GM21723 (cell line): Measurements from ENCODE around the gene IFT122.

Source experiments
- ATAC-seq: cut with Tn5 transposase; IDR thresholded peaks from one replicate; pipeline ENCODE4 v1.9.1; 2021; ENCODE audit warnings: mild to moderate bottlenecking, moderate library complexity; ENCODE audit not compliant: unreplicated experiment

The IFT122 gene

DNA sequence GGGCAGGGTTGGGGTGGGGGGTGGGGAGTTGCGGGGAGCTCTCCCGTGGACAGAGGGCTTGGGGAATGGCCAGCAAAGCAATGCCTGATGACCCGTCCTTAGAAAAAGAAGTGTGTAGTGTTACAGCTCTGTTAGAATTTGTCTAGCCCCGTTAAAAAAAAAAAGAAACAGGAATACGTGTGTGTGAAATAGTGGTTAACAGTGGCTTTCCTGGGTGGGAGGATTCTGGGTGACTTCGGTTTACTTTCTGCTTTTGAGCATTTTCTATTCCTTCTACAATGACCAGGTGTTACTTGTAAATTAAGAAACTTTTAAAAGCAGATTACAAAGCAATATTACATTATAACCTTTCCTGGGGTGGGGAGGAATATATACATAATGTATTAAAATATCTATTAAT lies 127.9 kb downstream of the IFT122 start:
- ATAC-seq = no peak

DNA sequence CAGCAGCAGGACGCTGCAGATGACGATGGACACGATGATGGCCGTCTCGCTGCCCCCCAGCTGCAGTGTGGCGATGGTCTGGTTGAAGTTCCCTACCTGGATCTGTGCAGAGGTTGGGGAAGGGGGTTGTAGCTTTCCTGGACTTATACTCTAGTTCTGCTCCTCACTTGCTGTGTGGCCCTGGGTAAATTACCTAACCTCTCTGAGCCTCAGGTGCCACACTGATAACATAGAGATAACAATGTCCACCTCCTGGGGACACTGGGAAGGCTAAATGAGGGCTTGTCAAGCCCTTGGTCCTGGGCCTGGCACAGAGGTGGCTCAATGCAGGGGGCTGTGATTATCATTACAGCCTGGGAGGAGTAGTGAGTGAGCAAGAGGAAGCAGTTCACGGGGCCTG lies 129.8 kb downstream of the IFT122 start:
- no peak for ATAC-seq
